Right hindlimb (tissue), 1 donor: ENCODE data around the gene ACVR1.
"Not testable (repeated sequence)": the region's sequence is repeated elsewhere in the genome, so short reads cannot be mapped to it uniquely, and the experiment has no call there.

Source experiments
- DNase-seq: peaks from one replicate; pipeline ENCODE4 v3.0.0-alpha.2; 2018

ACVR1 gene

GRCh38 chr2:157748371-157749142 is 127.6 kb downstream of the ACVR1 start:
- DNase-seq = no peak

GRCh38 chr2:157747695-157748370 is 128.3 kb downstream of the ACVR1 start:
- DNase-seq = peak; percentile 28

DNA sequence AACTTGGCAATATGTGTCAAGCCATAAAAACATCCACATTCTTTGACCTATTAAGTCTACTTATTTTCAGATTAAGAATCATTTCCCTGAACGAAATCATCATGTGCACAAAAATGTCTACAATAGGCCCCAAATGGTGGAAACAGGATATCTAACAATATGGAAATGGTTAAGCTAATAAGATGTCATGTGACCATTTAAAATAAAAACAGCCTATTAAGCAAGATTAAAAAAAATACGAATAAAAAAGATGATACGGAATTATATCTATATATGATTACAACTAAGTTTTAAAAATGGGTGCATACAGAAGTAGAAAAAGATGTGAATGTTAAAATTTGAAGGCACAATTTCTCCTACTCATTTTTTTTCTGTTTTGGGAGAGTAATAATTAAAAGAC is 128.8 kb downstream of the ACVR1 start:
- DNase-seq = no peak

- DNase-seq = no peak
Measured at GRCh38 chr2:157746234-157746950, 129.7 kb downstream of the ACVR1 start.

DNA sequence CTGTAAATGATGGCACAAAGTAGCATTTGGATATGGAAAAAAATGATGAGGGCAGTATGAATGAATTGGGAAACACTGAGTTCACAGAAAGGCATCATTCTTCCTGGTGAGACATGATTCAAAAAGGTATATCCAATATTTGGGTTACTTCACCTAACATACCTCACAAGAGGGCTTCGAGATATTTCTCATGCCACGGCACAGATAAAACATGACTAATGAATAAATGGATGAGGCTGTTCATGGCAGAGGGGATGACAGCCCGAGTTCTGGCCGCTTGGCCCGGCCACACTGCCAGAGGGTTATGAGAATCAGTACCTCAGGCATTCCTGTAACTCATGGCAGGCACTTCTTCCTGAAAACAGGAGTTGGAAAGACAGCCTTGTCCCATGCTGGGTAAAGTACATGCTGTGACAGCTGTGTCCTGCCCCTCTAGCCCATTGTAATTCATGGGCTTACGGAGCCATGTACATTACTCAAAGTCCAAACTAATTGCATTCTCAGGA is 131.5 kb downstream of the ACVR1 start:
- no peak for DNase-seq

- no peak for DNase-seq
Measured at GRCh38 chr2:157743051-157743450, 133.1 kb downstream of the ACVR1 start.

- no peak for DNase-seq
Measured at GRCh38 chr2:157741819-157742484, 134.2 kb downstream of the ACVR1 start.

DNA sequence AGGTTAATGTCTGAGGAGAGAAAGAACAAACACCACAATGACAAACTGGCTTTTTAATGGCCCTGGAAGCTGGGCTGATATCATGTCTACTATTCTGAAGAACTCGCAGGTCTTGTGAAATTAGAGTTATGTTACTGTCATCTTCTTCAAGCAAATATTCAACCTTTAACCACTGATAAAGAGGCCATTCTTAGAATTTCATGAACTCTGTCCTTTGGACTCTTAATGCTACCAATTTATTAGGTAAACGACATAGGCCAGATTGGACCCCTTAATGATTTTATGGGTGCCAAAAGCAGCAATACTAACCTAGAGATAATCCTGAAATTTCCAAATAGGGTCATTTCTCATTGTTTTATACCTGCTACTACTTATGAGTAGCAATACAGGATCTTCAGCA is 138.5 kb downstream of the ACVR1 start:
- DNase-seq = no peak

DNA sequence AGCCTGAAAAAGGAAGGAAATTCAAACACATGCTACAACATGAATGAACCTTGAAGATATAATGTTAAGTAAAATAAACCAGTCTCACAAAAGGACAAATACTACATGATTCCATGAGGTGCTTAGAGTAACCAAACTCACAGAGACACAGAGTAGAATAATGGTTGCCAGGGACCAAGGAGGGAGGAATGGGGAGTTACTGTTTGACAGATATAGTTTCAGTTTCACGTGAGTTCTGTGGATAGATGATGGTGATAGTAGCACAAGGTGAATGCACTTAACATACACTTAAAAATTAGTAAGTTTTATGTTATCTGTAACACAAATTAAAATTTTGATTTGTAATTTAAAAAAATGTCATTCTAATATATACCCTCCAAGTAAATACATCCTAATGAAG is 140.6 kb downstream of the ACVR1 start:
- no peak for DNase-seq

DNA sequence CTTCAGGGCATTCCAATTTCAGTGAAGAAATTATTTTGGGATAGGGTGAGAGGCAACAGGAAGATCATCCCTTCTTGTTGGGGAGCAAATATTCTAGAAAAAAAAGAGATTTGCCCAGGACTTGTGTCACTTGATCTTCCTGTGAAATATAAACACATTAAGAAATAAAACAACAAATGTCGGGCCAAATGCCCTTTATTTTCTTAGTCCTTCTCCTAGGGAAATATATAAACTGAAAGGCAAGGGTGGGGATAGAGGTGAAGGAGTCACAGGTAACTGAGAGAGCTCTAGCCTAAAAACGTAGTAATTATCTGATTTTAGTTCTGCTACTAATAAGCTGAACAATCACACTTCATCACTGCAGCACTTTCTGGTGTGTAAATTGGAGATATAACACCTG is 142.9 kb downstream of the ACVR1 start:
- no peak for DNase-seq

DNA sequence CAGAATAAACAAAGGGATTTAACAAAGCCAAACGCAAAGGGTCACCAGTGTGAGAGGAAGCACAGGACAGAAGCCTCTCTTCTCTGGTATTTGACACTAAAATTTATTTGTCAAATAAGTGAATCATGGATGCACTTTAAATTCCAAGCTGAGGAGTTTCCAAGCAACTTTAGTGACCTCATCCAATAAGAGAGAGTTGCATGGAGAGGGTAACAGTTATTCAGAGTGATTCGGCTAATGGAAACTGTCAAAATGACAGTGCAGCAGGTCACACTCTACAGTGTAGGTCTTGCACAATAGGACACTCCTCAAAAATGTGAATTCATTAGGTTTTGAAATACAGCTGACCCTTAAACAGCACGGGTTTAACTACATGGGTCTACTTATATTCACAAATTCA is 143.5 kb downstream of the ACVR1 start:
- no peak for DNase-seq

- DNase-seq = no peak
Measured at GRCh38 chr2:157727693-157728092, 148.4 kb downstream of the ACVR1 start.

DNA sequence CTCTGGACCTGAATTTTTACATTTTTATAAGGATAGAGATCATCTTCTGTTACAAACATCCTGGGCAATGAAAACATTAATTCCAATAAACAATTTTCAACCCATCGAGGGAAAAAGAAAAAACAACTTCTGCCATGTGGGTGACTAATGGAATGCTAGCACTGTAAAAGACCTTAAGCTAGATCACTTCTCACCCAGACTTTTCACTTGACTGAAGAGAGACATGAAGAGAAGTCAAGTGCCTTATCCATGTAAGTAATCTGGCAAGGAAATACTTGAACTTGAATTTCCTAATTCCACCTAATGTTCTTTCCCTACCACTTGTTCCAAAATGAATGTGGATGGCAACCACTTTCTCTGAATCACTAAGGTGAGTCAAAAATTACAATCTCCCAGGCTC is 149.2 kb downstream of the ACVR1 start:
- DNase-seq = no peak

GRCh38 chr2:157725846-157726245 is 150.3 kb downstream of the ACVR1 start:
- no peak for DNase-seq

DNA sequence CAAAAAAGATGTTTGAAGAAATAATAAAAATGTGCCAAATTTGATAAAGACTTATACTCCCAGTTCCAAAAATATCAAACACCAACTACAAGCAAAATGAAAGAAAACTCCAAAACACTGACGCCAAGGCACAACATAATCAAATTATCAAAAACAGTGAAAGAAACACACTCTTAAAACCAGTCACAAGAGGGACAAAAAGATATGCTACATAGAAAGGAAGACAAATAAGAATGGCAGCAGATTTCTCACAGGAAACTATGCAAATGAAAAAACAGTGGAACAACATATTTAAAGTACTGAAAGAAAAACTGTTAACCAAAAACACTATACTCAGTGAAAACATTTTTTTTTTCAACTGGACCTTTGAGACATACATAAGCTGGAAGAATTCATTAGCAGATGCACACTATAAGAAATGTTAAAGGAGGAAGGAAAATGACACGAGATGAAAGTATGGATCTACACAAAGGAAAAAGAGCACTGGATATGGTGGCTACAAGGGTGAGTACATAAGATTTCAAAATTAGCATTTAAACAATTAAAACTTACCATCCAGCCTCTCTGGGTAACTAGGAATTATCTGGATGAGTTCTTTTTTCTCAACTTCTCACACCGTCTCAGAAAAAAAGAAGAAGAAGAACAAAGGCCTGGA is 153.4 kb downstream of the ACVR1 start:
- DNase-seq = no peak

DNA sequence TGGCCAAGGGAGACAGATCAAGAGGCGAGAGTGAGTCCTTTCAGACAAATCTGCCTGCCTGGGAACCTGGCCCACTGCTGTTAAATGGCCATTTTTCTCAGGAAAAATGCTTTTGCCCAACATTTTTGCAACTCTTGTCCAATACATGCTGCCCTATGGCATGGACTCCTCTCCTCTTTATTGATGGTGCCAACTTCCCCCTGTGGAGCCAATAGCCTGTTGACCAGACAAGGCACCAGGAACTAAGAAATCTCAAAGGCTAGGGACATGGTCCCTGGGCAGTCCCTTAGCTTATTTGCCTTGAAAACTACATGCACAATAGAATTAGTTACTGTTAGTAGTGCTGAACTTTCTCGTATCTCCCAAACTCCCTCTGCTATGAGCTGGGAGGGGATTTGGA is 155.6 kb downstream of the ACVR1 start:
- no peak for DNase-seq

DNA sequence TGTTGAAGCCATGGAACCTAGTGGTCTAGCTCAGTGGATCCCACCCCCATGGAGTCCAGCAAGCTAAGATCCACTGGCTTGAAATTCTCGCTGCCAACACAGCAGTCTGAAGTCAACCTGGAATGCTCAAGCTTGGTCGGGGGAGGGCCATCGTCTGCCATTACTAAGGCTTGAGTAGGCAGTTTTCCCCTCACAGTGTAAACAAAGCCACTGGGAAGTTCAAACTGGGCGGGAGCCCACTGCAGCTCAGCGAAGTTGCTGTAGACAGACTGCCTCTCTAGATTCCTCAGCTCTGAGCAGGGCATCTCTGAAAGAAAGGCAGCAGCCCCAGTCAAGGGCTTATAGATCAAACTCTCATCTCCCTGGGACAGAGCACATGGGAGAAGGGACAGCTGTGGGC is 171.5 kb downstream of the ACVR1 start:
- DNase-seq = not testable (repeated sequence)

DNA sequence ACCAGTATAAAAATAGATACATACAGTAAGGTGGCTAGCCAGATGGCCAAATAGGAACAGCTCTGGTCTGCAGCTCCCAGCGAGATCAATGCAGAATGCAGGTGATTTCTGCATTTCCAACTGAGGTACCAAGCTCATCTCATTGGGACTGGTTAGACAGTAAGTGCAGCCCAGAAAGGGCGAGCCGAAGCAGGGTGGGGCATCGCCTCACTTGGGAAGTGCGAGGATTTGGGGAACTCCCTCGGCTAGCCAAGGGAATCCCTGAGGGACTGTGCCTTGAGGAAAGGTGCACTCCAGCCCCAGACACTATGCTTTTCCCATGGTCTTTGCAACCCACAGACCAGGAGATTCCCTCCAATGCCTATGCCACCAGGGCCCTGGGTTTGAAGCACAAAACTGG is 172.0 kb downstream of the ACVR1 start:
- not testable (repeated sequence) for DNase-seq

DNA sequence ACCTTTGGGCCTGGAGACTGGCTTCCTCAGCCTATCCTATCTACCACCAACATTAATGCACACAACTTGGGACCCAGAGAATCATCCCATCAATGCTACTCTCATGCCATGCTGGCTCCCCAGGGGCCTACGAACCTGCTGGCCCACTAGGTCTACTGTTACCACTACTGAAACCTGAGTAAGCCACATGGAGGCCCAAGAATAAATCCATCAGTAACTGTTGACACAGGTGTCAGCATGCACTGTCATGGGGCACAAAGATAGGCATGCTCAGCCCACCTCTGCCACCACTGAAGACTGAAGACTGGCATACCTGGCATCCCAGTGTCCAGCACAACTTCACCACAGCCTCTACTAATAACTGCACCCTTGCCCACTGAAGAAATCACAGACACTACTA is 176.3 kb downstream of the ACVR1 start:
- DNase-seq = no peak

- no peak for DNase-seq
Measured at GRCh38 chr2:157699009-157699408, 177.1 kb downstream of the ACVR1 start.

DNA sequence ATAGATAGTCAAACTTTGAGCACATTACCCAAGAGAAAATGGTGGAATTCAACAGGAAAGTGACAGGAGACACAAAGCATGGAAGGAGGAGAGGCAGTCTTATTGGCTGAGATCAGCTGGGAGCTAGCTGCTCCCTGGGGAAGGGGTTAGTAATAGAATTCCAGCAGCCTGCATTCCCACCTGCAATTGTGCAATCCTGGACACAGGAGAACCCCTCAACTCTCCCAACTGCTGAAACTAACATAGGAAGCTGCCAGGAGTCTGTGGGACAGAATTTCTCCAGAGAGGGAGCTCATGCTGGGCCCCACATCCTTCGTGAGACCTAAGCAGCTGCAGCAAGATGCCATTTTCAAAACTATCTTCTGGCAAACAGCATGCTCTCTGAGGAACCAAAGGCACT is 177.7 kb downstream of the ACVR1 start:
- no peak for DNase-seq

GRCh38 chr2:157696036-157696435 is 180.1 kb downstream of the ACVR1 start:
- no peak for DNase-seq

- no peak for DNase-seq
Measured at GRCh38 chr2:157692768-157693167, 183.4 kb downstream of the ACVR1 start.
